Mammary epithelial cell (primary cell): ENCODE data around the gene RALY.

Source experiments
- EZH2 ChIP-seq: IDR thresholded peaks from 2 replicates; pipeline ENCODE4 v1.6.1; 2012; ENCODE audit warnings: low read length, inconsistent platforms, borderline replicate concordance
- TF ChIP-seq, protein P1 (sequence below), 2 donors: IDR thresholded peaks in 1 of 2; conservative IDR thresholded peaks in 1 of 2; 2 replicates each; pipeline ENCODE4 v1.5.1; 2011 to 2012; ENCODE audit warnings: inconsistent platforms in 2 of 2, low read length in 2 of 2, mild to moderate bottlenecking in 2 of 2, control low read depth in 1 of 2, low read depth in 1 of 2; ENCODE audit not compliant: insufficient read depth in 1 of 2; ENCODE audit errors: extremely low read depth in 1 of 2

DNA sequence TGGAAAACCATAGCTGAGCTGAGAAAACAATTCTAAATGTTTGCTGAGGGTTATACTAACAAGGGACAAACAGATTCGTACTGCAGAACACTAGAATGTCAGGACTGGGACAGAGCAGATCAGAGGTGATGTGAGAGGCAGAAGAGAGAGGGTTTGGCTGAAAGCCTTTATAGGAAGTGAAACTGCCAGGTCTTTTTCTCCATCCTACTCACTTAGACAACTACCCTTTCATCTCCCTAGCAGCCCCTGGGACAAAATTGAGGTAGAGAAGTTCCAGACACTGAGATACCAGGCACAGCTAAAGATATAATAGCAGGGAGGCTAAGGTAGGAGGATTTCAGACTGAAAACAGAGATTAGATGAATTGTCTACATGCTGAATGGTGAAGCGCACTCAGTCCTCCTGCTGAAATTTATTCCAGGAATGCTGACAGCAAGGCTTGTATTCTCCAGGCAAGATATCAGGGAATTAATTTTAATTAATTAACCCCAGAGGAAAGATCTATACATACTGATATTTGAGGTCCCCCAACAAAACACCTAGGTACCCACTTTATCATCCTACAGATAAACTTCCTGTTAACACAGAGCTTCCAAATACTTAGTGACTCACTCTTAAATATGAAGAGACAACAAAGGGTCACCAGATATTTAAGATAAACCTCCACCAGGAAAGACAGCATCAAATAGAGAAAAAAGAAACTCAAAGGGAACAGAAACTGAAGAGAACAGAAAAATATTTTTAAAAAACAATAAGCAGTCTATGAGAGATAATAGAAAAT is 130.9 kb downstream of the RALY start:
- TF ChIP-seq EZH2 = no peak
- TF ChIP-seq, protein P1, sequence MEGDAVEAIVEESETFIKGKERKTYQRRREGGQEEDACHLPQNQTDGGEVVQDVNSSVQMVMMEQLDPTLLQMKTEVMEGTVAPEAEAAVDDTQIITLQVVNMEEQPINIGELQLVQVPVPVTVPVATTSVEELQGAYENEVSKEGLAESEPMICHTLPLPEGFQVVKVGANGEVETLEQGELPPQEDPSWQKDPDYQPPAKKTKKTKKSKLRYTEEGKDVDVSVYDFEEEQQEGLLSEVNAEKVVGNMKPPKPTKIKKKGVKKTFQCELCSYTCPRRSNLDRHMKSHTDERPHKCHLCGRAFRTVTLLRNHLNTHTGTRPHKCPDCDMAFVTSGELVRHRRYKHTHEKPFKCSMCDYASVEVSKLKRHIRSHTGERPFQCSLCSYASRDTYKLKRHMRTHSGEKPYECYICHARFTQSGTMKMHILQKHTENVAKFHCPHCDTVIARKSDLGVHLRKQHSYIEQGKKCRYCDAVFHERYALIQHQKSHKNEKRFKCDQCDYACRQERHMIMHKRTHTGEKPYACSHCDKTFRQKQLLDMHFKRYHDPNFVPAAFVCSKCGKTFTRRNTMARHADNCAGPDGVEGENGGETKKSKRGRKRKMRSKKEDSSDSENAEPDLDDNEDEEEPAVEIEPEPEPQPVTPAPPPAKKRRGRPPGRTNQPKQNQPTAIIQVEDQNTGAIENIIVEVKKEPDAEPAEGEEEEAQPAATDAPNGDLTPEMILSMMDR (conservative IDR thresholded peaks at IDR 0.05 in 1 of 2, IDR thresholded peaks at IDR 0.05 in 1 of 2; ENCODE audit: extremely low read depth in 1 of 2, insufficient read depth in 1 of 2, low read depth in 1 of 2, low read length in 2 of 2) = no peak
